ENCODE results near the gene OSBPL5.
"Not testable (repeated sequence)": the region's sequence is repeated elsewhere in the genome, so short reads cannot be mapped to it uniquely, and the experiment has no call there.

Gene OSBPL5

GRCh38 chr11:3121931-3122774 is 43.0 kb downstream of the OSBPL5 start:
- no peak for TF ChIP-seq CTCF (IDR thresholded peaks at IDR 0.05; ENCODE audit: insufficient read depth, low read depth, low read length, missing control alignments)
- DNase-seq (ENCODE audit: low read depth), result no peak
- no peak overlapping the region for H3K4me3 ChIP-seq (ENCODE audit: low read depth, low read length)

GRCh38 chr11:3121416-3121815 is 43.7 kb downstream of the OSBPL5 start:
- TF ChIP-seq CTCF (IDR thresholded peaks at IDR 0.05; ENCODE audit: insufficient read depth, low read depth, low read length, missing control alignments), result no peak
- no peak for DNase-seq (ENCODE audit: low read depth)
- no peak overlapping the region for H3K4me3 ChIP-seq (ENCODE audit: low read depth, low read length)

- no peak for TF ChIP-seq CTCF (IDR thresholded peaks at IDR 0.05; ENCODE audit: insufficient read depth, low read depth, low read length, missing control alignments)
- DNase-seq (ENCODE audit: low read depth), result no peak
- H3K4me3 ChIP-seq (ENCODE audit: low read depth, low read length), result no peak overlapping the region
Observed at GRCh38 chr11:3120071-3120792, 44.9 kb downstream of the OSBPL5 start.

GRCh38 chr11:3119141-3119821 is 45.8 kb downstream of the OSBPL5 start:
- no peak for TF ChIP-seq CTCF (IDR thresholded peaks at IDR 0.05; ENCODE audit: insufficient read depth, low read depth, low read length, missing control alignments)

GRCh38 chr11:3115321-3115720 is 49.8 kb downstream of the OSBPL5 start:
- H3K4me3 ChIP-seq (ENCODE audit: low read depth, low read length), result no peak overlapping the region
- TF ChIP-seq CTCF (IDR thresholded peaks at IDR 0.05; ENCODE audit: insufficient read depth, low read depth, low read length, missing control alignments), result no peak
- DNase-seq (ENCODE audit: low read depth), result no peak

More at GRCh38 chr11:3119141-3119821, 45.8 kb downstream of the OSBPL5 start:
- H3K4me3 ChIP-seq (ENCODE audit: low read depth, low read length), result no peak overlapping the region
- no peak for DNase-seq (ENCODE audit: low read depth)

GRCh38 chr11:3113661-3114060 is 51.4 kb downstream of the OSBPL5 start:
- H3K4me3 ChIP-seq (ENCODE audit: low read depth, low read length); DNase-seq (ENCODE audit: low read depth): not testable (repeated sequence)
